ENCODE data around the gene UBAC2. TPM values are rescaled to one million over a fixed set of nuclear protein-coding genes. Genes with fewer than 3 reads are reported as not detected.

UBAC2 gene
- total RNA-seq, 1 experiment from 2014 or later = 80.3 TPM

GRCh38 chr13:99289271-99289670, 88.6 kb downstream of the UBAC2 start:
- Histone ChIP-seq H3K9me2 (ENCODE audit: insufficient read depth) (no peaks in the 10 kb centered on the region), H3K4me1 (replicated peaks; ENCODE audit: insufficient read depth) (0 out of 2 replicates have a peak, but pooled peaks cover 6% of the 10 kb centered on the region), H3K27me3 (ENCODE audit: insufficient read depth, low read depth) (no peaks in the 10 kb centered on the region), H3K9me3 (ENCODE audit: insufficient read depth, low read depth) (no peaks in the 10 kb centered on the region), H3K4me2 (no peak overlapping the region), H3F3A (ENCODE audit: insufficient read depth, low read depth) (peaks cover 10% of the 10 kb centered on the region; the same call in 1 of the 2 replicates), H4K20me1 (ENCODE audit: insufficient read depth) (peaks cover 16% of the 10 kb centered on the region; the same call in 1 of the 2 replicates), H3K79me2 (ENCODE audit: low read depth) (peaks cover 29% of the 10 kb centered on the region), H3K4me3 (no peak overlapping the region), H2AFZ (no peak overlapping the region), H3K36me3 (ENCODE audit: low read depth) (no peaks in the 10 kb centered on the region; the same call in 1 of the 2 replicates), H3K27ac (no peak overlapping the region)
- POLR2A ChIA-PET (ENCODE audit: unreplicated experiment) = interaction anchor here (0.6 kb wide), 1 partner anchor 201 kb away, joined by 3 read pairs; no protein-coding TSS in a partner anchor
- intact Hi-C loops (cut with micrococcal nuclease; ENCODE audit: unreplicated experiment) = no loop called here
- BruUV-seq (replicated peaks) = no TSS peak
- no peak for DNase-seq
- TF ChIP-seq CTCF (conservative IDR thresholded peaks at IDR 0.05) = no peak
- no peak for TF ChIP-seq EZH2 (IDR thresholded peaks at IDR 0.05; ENCODE audit: low read depth)
- CTCF ChIA-PET = interaction anchor here (0.7 kb wide), 1 partner anchor 22 kb away, joined by 11 read pairs; no protein-coding TSS in a partner anchor

- H3K79me2 ChIP-seq (ENCODE audit: low read depth) = peaks cover 27% of the 10 kb centered on the region
- BruUV-seq (replicated peaks) = no TSS peak
- H4K20me1 ChIP-seq (ENCODE audit: insufficient read depth) = peaks cover 14% of the 10 kb centered on the region; the same call in 1 of the 2 replicates
- no peak overlapping the region for H3K4me3 ChIP-seq
- H2AFZ ChIP-seq = no peak overlapping the region
- no peak overlapping the region for H3K4me2 ChIP-seq
- ChIA-PET CTCF (interaction anchor here (0.7 kb wide), 1 partner anchor 22 kb away, joined by 11 read pairs; no protein-coding TSS in a partner anchor), POLR2A (ENCODE audit: unreplicated experiment) (no interaction called here)
- H3K27me3 ChIP-seq (ENCODE audit: insufficient read depth, low read depth) = no peaks in the 10 kb centered on the region
- H3K36me3 ChIP-seq (ENCODE audit: low read depth) = no peaks in the 10 kb centered on the region; the same call in 1 of the 2 replicates
- H3K4me1 ChIP-seq (replicated peaks; ENCODE audit: insufficient read depth) = 0 out of 2 replicates have a peak, but pooled peaks cover 6% of the 10 kb centered on the region
- no peak overlapping the region for H3K27ac ChIP-seq
- DNase-seq = no peak
- no peaks in the 10 kb centered on the region for H3K9me3 ChIP-seq (ENCODE audit: insufficient read depth, low read depth)
- H3F3A ChIP-seq (ENCODE audit: insufficient read depth, low read depth) = peaks cover 7% of the 10 kb centered on the region
- TF ChIP-seq EZH2 (IDR thresholded peaks at IDR 0.05; ENCODE audit: low read depth) (no peak), CTCF (conservative IDR thresholded peaks at IDR 0.05) (no peak)
- H3K9me2 ChIP-seq (ENCODE audit: insufficient read depth) = no peaks in the 10 kb centered on the region
- intact Hi-C loops (cut with micrococcal nuclease; ENCODE audit: unreplicated experiment) = no loop called here
These were observed 89.2 kb downstream of the UBAC2 start for GRCh38 chr13:99289674-99290337.

- peaks cover 6% of the 10 kb centered on the region for H3F3A ChIP-seq (ENCODE audit: insufficient read depth, low read depth)
- H3K9me2 ChIP-seq (ENCODE audit: insufficient read depth) = no peaks in the 10 kb centered on the region
- TF ChIP-seq EZH2 (IDR thresholded peaks at IDR 0.05; ENCODE audit: low read depth) (no peak), CTCF (conservative IDR thresholded peaks at IDR 0.05) (no peak)
- peaks cover 22% of the 10 kb centered on the region; the same call in 1 of the 2 replicates for H4K20me1 ChIP-seq (ENCODE audit: insufficient read depth)
- H3K27ac ChIP-seq = no peak overlapping the region
- H2AFZ ChIP-seq = no peak overlapping the region
- no peaks in the 10 kb centered on the region for H3K9me3 ChIP-seq (ENCODE audit: insufficient read depth, low read depth)
- H3K27me3 ChIP-seq (ENCODE audit: insufficient read depth, low read depth) = no peaks in the 10 kb centered on the region
- 0 out of 2 replicates have a peak, but pooled peaks cover 6% of the 10 kb centered on the region for H3K4me1 ChIP-seq (replicated peaks; ENCODE audit: insufficient read depth)
- no TSS peak for BruUV-seq (replicated peaks)
- DNase-seq = no peak
- H3K4me2 ChIP-seq = no peak overlapping the region
- CTCF ChIA-PET = no interaction called here
- intact Hi-C loops (cut with micrococcal nuclease; ENCODE audit: unreplicated experiment) = no loop called here
- no peak overlapping the region for H3K4me3 ChIP-seq
- H3K36me3 ChIP-seq (ENCODE audit: low read depth) = peaks cover 8% of the 10 kb centered on the region
- POLR2A ChIA-PET (ENCODE audit: unreplicated experiment) = no interaction called here
- peaks cover 27% of the 10 kb centered on the region for H3K79me2 ChIP-seq (ENCODE audit: low read depth)
These were observed 90.2 kb downstream of the UBAC2 start for GRCh38 chr13:99290894-99291293.

Measured in PC-9 (cell line).